Prostate gland (tissue), 2 donors: ENCODE measurements around the gene MLN. TPM values are rescaled to one million over a fixed set of nuclear protein-coding genes. Genes with fewer than 3 reads are reported as not detected.

Experiments
- DNase-seq: peaks from one replicate; pipeline ENCODE4 v3.0.0-alpha.2; 2019; ENCODE audit warnings: low spot score
- H3K27ac ChIP-seq, 2 donors: fragments of 200-600 bp; sonication (generic); 2 replicates each; pipeline ENCODE4 v1.5.1; 2017 to 2019
- H3K27me3 ChIP-seq: fragments of 200-600 bp; sonication (generic); replicated peaks from 2 replicates; pipeline ENCODE4 v1.5.1; 2019; ENCODE audit not compliant: insufficient read depth
- H3K36me3 ChIP-seq, 2 donors: fragments of 200-600 bp; sonication (generic); 1 replicate in 1 of 2; 2 replicates in 1 of 2; pipeline versions ENCODE4 v1.5.1 to v1.8.1; 2017 to 2019
- H3K4me1 ChIP-seq: fragments of 200-600 bp; sonication (generic); replicated peaks from 2 replicates; pipeline ENCODE4 v1.5.1; 2019
- H3K4me3 ChIP-seq, 2 donors: fragments of 200-600 bp; sonication (generic); 2 replicates each; pipeline ENCODE4 v1.5.1; 2017 to 2019
- H3K9me3 ChIP-seq: fragments of 200-600 bp; sonication (generic); 2 replicates; pipeline ENCODE4 v1.5.1; 2017
- CTCF ChIP-seq, 4 experiments: fragments of 200-600 bp in 2 of 4; fragments of 450-650 bp in 2 of 4; sonication (generic) in 2 of 4; IDR thresholded peaks; 1 replicate in 3 of 4; 2 replicates in 1 of 4; pipeline ENCODE4 v1.5.1; 2016 to 2019; ENCODE audit warnings: antibody characterized with exemption in 4 of 4, mild to moderate bottlenecking in 2 of 4, moderate library complexity in 2 of 4
- POLR2A ChIP-seq: fragments of 450-650 bp; IDR thresholded peaks from one replicate; pipeline ENCODE4 v1.6.1; 2016; ENCODE audit warnings: antibody characterized with exemption, mild to moderate bottlenecking
- POLR2AphosphoS5 ChIP-seq: sonication (generic); formaldehyde crosslinking; IDR thresholded peaks from one replicate; pipeline ENCODE4 v1.6.1; 2017; ENCODE audit warnings: antibody characterized with exemption
- WGBS: methylation state at CpG from one replicate; pipeline ENCODE4 v1.1.5; 2018; 5-methylcytosine and 5-hydroxymethylcytosine counted together
- intact Hi-C: fragments of 100-400 bp; cut with DNase I; formaldehyde crosslinking; loops from one replicate; pipeline ENCODE4 v1.14.2; 2022
- total RNA-seq, 2 donors: library from RNA; depleted of rRNA; stranded (reverse); fragments of >200 nt; gene quantifications; one replicate each; pipeline ENCODE4 v1.1.0, GENCODE V29; 2016

Gene MLN
- total RNA-seq, 2 donors from 2014 or later = not detected

- H3K9me3 ChIP-seq = no peaks in the 10 kb centered on the region
- H3K27ac ChIP-seq = no peak overlapping the region
- no peaks in the 10 kb centered on the region for H3K4me1 ChIP-seq
- no peak for TF ChIP-seq CTCF (IDR thresholded peaks at IDR 0.05)
- TF ChIP-seq POLR2AphosphoS5 = no peak
- no peak for TF ChIP-seq POLR2A
- no peaks in the 10 kb centered on the region for H3K36me3 ChIP-seq
- intact Hi-C loops = no loop called here
- no peak overlapping the region for H3K4me3 ChIP-seq
- no peak for DNase-seq
- 45% methylated on average over 2 of the region's 2 CpGs for WGBS
- H3K27me3 ChIP-seq = peaks cover 3% of the 10 kb centered on the region
Observed at GRCh38 chr6:33809594-33809993, 5.8 kb upstream of the MLN start.

DNA sequence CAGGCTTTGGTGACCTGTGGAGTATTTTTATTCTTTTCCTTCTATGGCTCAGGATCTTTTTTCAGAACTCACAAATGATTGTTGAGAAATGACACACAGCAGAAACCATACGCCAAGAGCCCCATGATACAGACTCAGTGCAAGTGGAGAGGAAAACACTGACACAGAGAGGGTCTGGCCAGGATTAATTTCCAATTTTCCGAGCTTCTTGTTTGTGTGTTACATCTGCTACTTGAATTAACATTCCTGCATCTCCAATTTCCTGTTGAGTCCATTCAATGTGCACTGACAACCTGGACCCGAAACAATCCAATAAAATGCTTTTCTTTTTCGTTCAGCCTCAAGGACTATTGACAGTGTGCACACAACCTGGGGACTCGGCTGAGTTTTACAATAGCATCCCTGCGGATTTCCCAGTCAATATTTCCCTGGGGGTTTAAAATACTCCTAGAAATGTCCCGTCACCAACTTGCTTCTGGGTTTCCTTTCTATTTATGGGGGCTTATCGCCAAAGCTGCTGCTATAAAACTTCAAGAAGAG is 4.9 kb upstream of the MLN start:
- H3K27me3 ChIP-seq = peaks cover 3% of the 10 kb centered on the region
- H3K27ac ChIP-seq = no peak overlapping the region
- TF ChIP-seq CTCF (IDR thresholded peaks at IDR 0.05) = no peak
- TF ChIP-seq POLR2A = no peak
- TF ChIP-seq POLR2AphosphoS5 = no peak
- 21% methylated on average over 8 of the region's 8 CpGs for WGBS
- no peaks in the 10 kb centered on the region for H3K4me1 ChIP-seq
- DNase-seq = no peak
- H3K9me3 ChIP-seq = no peaks in the 10 kb centered on the region
- intact Hi-C loops = no loop called here
- no peak overlapping the region for H3K4me3 ChIP-seq
- no peaks in the 10 kb centered on the region for H3K36me3 ChIP-seq

DNA sequence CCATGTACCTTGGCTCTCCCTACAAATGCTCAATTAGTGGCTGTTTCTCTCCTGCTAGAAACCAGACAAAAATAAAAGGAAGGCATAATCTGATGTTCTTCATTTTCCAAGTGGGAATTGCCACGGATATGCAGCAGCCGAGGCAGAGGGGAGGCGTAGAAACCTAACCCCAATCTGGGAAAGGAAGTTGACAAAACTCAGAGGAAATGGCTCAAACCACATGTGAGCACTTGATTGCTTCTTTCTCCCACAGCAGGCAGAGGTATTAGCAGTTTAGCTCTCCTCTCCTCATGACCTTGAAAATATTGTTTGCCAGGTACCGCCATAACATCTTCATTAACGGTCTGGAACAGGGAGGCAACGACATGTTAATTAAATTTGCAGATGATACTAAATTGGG is 3.8 kb upstream of the MLN start:
- WGBS = 70% methylated on average over 6 of the region's 6 CpGs
- Histone ChIP-seq H3K36me3 (no peaks in the 10 kb centered on the region), H3K4me1 (no peaks in the 10 kb centered on the region), H3K4me3 (no peak overlapping the region), H3K9me3 (no peaks in the 10 kb centered on the region), H3K27me3 (peaks cover 3% of the 10 kb centered on the region), H3K27ac (no peak overlapping the region)
- no peak for DNase-seq
- intact Hi-C loops = no loop called here
- TF ChIP-seq CTCF (IDR thresholded peaks at IDR 0.05) = no peak

- no peaks in the 10 kb centered on the region for H3K9me3 ChIP-seq
- H3K36me3 ChIP-seq = no peaks in the 10 kb centered on the region
- 77% methylated on average over 9 of the region's 9 CpGs for WGBS
- intact Hi-C loops = no loop called here
- H3K4me1 ChIP-seq = no peaks in the 10 kb centered on the region
- no peak overlapping the region for H3K4me3 ChIP-seq
- H3K27me3 ChIP-seq = peaks cover 3% of the 10 kb centered on the region
- DNase-seq = no peak
- H3K27ac ChIP-seq = no peak overlapping the region
- TF ChIP-seq POLR2A (no peak), POLR2AphosphoS5 (no peak), CTCF (IDR thresholded peaks at IDR 0.05) (no peak)
Observed at GRCh38 chr6:33806841-33807240, 3.0 kb upstream of the MLN start.

- H3K27me3 ChIP-seq = no peaks in the 10 kb centered on the region
- no peak for TF ChIP-seq POLR2A
- TF ChIP-seq POLR2AphosphoS5 = no peak
- TF ChIP-seq CTCF (IDR thresholded peaks at IDR 0.05) = no peak
- no peaks in the 10 kb centered on the region for H3K9me3 ChIP-seq
- H3K4me1 ChIP-seq = peaks cover 10% of the 10 kb centered on the region
- 70% methylated on average over 14 of the region's 14 CpGs for WGBS
- no peak for DNase-seq
- H3K36me3 ChIP-seq = no peaks in the 10 kb centered on the region
- intact Hi-C loops = no loop called here
- H3K27ac ChIP-seq = no peak overlapping the region
- H3K4me3 ChIP-seq = no peak overlapping the region
Observed at GRCh38 chr6:33802186-33802958, 1.4 kb downstream of the MLN start.
